ENCODE data around the gene NAV3.

The NAV3 gene

GRCh38 chr12:78062786-78063185, 232.1 kb downstream of the NAV3 start:
- H3K27ac ChIP-seq: no peak overlapping the region
- H3K36me3 ChIP-seq: no peaks in the 10 kb centered on the region
- H3K27me3 ChIP-seq: no peaks in the 10 kb centered on the region
- no peak for TF ChIP-seq CTCF (IDR thresholded peaks at IDR 0.05)
- no peak overlapping the region for H3K4me3 ChIP-seq
- DNase-seq: no peak
- H3K9me3 ChIP-seq: no peaks in the 10 kb centered on the region
- H3K4me1 ChIP-seq: no peaks in the 10 kb centered on the region
- intact Hi-C loops (cut with DNase I; ENCODE audit: low total_unique reads): no loop called here

GRCh38 chr12:78081590-78082314, 251.1 kb downstream of the NAV3 start:
- no peaks in the 10 kb centered on the region for H3K36me3 ChIP-seq

GRCh38 chr12:78085542-78086182, 255.0 kb downstream of the NAV3 start:
- Histone ChIP-seq H3K36me3 (no peaks in the 10 kb centered on the region), H3K4me3 (no peak overlapping the region), H3K4me1 (no peaks in the 10 kb centered on the region), H3K27me3 (no peaks in the 10 kb centered on the region), H3K9me3 (no peaks in the 10 kb centered on the region), H3K27ac (no peak overlapping the region)
- no peak for TF ChIP-seq CTCF (IDR thresholded peaks at IDR 0.05)
- no peak for DNase-seq
- intact Hi-C loops (cut with DNase I; ENCODE audit: low total_unique reads): no loop called here

More at GRCh38 chr12:78081590-78082314, 251.1 kb downstream of the NAV3 start:
- Histone ChIP-seq H3K27me3 (no peaks in the 10 kb centered on the region), H3K27ac (no peak overlapping the region), H3K4me1 (no peaks in the 10 kb centered on the region), H3K4me3 (no peak overlapping the region), H3K9me3 (no peaks in the 10 kb centered on the region)
- no peak for DNase-seq
- intact Hi-C loops (cut with DNase I; ENCODE audit: low total_unique reads): no loop called here
- TF ChIP-seq CTCF (IDR thresholded peaks at IDR 0.05): no peak

GRCh38 chr12:78086553-78087362, 256.1 kb downstream of the NAV3 start:
- no peak for DNase-seq
- no peaks in the 10 kb centered on the region for H3K36me3 ChIP-seq
- H3K4me3 ChIP-seq: no peak overlapping the region
- intact Hi-C loops (cut with DNase I; ENCODE audit: low total_unique reads): no loop called here
- H3K27ac ChIP-seq: no peak overlapping the region
- no peak for TF ChIP-seq CTCF (IDR thresholded peaks at IDR 0.05)
- H3K4me1 ChIP-seq: no peaks in the 10 kb centered on the region
- H3K9me3 ChIP-seq: no peaks in the 10 kb centered on the region
- H3K27me3 ChIP-seq: no peaks in the 10 kb centered on the region

- intact Hi-C loops (cut with DNase I; ENCODE audit: low total_unique reads): no loop called here
- no peaks in the 10 kb centered on the region for H3K4me1 ChIP-seq
Observed at GRCh38 chr12:78087363-78087675, 256.6 kb downstream of the NAV3 start.

More at GRCh38 chr12:78087363-78087675, 256.6 kb downstream of the NAV3 start:
- DNase-seq: no peak
- H3K4me3 ChIP-seq: no peak overlapping the region
- no peaks in the 10 kb centered on the region for H3K36me3 ChIP-seq
- no peaks in the 10 kb centered on the region for H3K9me3 ChIP-seq
- TF ChIP-seq CTCF (IDR thresholded peaks at IDR 0.05): no peak
- no peaks in the 10 kb centered on the region for H3K27me3 ChIP-seq
- H3K27ac ChIP-seq: no peak overlapping the region
